Trophoblast cell (in vitro differentiated cells and primary cell): ENCODE results near the gene CBX2.

Experiments used
- DNase-seq, 2 donors: peaks; one replicate each; pipeline ENCODE4 v3.0.0-alpha.2; 2016
- H2AFZ ChIP-seq: 2 replicates; pipeline ENCODE4 v1.6.1; 2013; ENCODE audit warnings: low read length, moderate library complexity, mild to moderate bottlenecking; ENCODE audit not compliant: insufficient read depth, poor library complexity
- H2AK5ac ChIP-seq: 2 replicates; pipeline ENCODE4 v1.6.1; 2013; ENCODE audit warnings: mild to moderate bottlenecking, low read length
- H2BK120ac ChIP-seq: 2 replicates; pipeline ENCODE4 v1.6.1; 2013; ENCODE audit warnings: low read length, mild to moderate bottlenecking, moderate library complexity; ENCODE audit not compliant: insufficient read depth, poor library complexity
- H2BK12ac ChIP-seq: 2 replicates; pipeline ENCODE4 v1.6.1; 2013; ENCODE audit warnings: mild to moderate bottlenecking, low read length, moderate library complexity
- H2BK5ac ChIP-seq: 2 replicates; pipeline ENCODE4 v1.6.1; 2013; ENCODE audit warnings: low read length, low read depth, moderate library complexity, mild to moderate bottlenecking; ENCODE audit not compliant: poor library complexity
- H3K14ac ChIP-seq: 2 replicates; pipeline ENCODE4 v1.6.1; 2013; ENCODE audit warnings: mild to moderate bottlenecking, low read length
- H3K18ac ChIP-seq: 2 replicates; pipeline ENCODE4 v1.6.1; 2013; ENCODE audit warnings: mild to moderate bottlenecking, low read length
- H3K23ac ChIP-seq: 2 replicates; pipeline ENCODE4 v1.6.1; 2013; ENCODE audit warnings: low read length
- H3K27ac ChIP-seq: 2 replicates; pipeline ENCODE4 v1.5.1; 2013; ENCODE audit warnings: low read depth, mild to moderate bottlenecking, inconsistent platforms, low read length, moderate library complexity
- H3K27me3 ChIP-seq: 2 replicates; pipeline ENCODE4 v1.6.1; 2013; ENCODE audit warnings: inconsistent platforms, mild to moderate bottlenecking, low read length, moderate library complexity; ENCODE audit not compliant: insufficient read depth
- H3K36me3 ChIP-seq, 2 experiments: 1 replicate in 1 of 2; 2 replicates in 1 of 2; pipeline ENCODE4 v1.6.1; 2013; ENCODE audit warnings: low read length in 2 of 2, mild to moderate bottlenecking in 2 of 2, moderate library complexity in 1 of 2; ENCODE audit not compliant: insufficient read depth in 2 of 2, control insufficient read depth in 1 of 2
- H3K4ac ChIP-seq: 2 replicates; pipeline ENCODE4 v1.6.1; 2013; ENCODE audit warnings: low read depth, mild to moderate bottlenecking, low read length, moderate library complexity
- H3K4me1 ChIP-seq, 2 experiments: 1 replicate in 1 of 2; 2 replicates in 1 of 2; pipeline ENCODE4 v1.6.1; 2013; ENCODE audit warnings: low read length in 2 of 2, mild to moderate bottlenecking in 2 of 2, moderate library complexity in 1 of 2; ENCODE audit not compliant: insufficient read depth in 2 of 2, control insufficient read depth in 1 of 2
- H3K4me2 ChIP-seq: 2 replicates; pipeline ENCODE4 v1.6.1; 2013; ENCODE audit warnings: inconsistent platforms, mild to moderate bottlenecking, low read length, moderate library complexity
- H3K4me3 ChIP-seq: 2 replicates; pipeline ENCODE4 v1.5.1; 2013; ENCODE audit warnings: mild to moderate bottlenecking, low read depth, low read length, inconsistent platforms
- H3K79me1 ChIP-seq: one replicate; pipeline ENCODE4 v1.6.1; 2013; ENCODE audit warnings: low read length
- H3K79me2 ChIP-seq: 2 replicates; pipeline ENCODE4 v1.6.1; 2013; ENCODE audit warnings: low read length, mild to moderate bottlenecking; ENCODE audit not compliant: control insufficient read depth, insufficient read depth, poor library complexity
- H3K9ac ChIP-seq: 2 replicates; pipeline ENCODE4 v1.6.1; 2013; ENCODE audit warnings: mild to moderate bottlenecking, low read length
- H3K9me3 ChIP-seq: 2 replicates; pipeline ENCODE4 v1.6.1; 2013; ENCODE audit warnings: low read depth, mild to moderate bottlenecking, control low read depth, inconsistent platforms, low read length; ENCODE audit not compliant: insufficient read depth
- H4K12ac ChIP-seq: 2 replicates; pipeline ENCODE4 v1.6.1; 2013; ENCODE audit warnings: low read depth, mild to moderate bottlenecking, low read length, moderate library complexity
- H4K8ac ChIP-seq: 2 replicates; pipeline ENCODE4 v1.6.1; 2013; ENCODE audit warnings: low read depth, mild to moderate bottlenecking, low read length, moderate library complexity
- H4K91ac ChIP-seq: one replicate; pipeline ENCODE4 v1.6.1; 2013; ENCODE audit warnings: low read depth, mild to moderate bottlenecking, low read length, moderate library complexity
- WGBS: extraction: QIAGEN DNeasy Blood & Tissue Kit; methylation state at CpG from one replicate; pipeline ENCODE4 v1.1.7; 2013; ENCODE audit warnings: missing lambda C conversion rate; ENCODE audit not compliant: insufficient read length, insufficient coverage; ENCODE audit errors: extremely low coverage; 5-methylcytosine and 5-hydroxymethylcytosine counted together

The CBX2 gene

DNA sequence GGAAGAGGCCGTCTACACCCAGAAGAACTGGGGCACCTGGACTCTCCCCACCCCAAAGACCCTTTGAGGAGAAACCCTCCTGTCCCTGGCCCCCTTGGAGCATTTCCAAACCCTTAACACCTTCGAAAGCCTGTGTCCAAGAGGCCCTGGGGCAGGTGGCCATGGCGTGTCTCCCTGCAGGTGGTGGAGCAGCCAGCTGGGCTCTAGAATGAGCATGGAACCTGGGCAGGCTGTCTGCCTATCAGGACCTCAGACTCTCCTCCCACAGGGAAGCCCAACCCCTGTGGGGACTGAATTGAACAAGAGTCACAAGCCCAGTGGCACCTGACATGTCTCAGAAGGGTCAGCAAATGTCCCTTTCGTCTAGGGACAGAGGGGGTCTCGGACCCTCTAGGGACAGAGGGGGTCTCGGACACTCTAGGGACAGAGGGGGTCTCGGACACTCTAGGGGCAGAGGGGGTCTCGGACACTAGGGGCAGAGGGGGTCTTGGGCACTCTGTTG lies 52.9 kb downstream of the CBX2 start:
- no peak overlapping the region for H4K12ac ChIP-seq
- peaks cover 56% of the 10 kb centered on the region for H3K27me3 ChIP-seq
- no peaks in the 10 kb centered on the region for H3K79me1 ChIP-seq
- H3K4me1 ChIP-seq: peaks cover 15 to 19% of the 10 kb centered on the region in 2 experiments
- H3K36me3 ChIP-seq: peaks cover 1 to 7% of the 10 kb centered on the region in 2 experiments
- H2BK120ac ChIP-seq: no peak overlapping the region
- no peak overlapping the region for H2AK5ac ChIP-seq
- no peak overlapping the region for H2BK5ac ChIP-seq
- H4K8ac ChIP-seq: no peak overlapping the region
- H3K9me3 ChIP-seq: peaks cover 10% of the 10 kb centered on the region
- H4K91ac ChIP-seq: no peak overlapping the region
- no peak overlapping the region for H3K9ac ChIP-seq
- no peak overlapping the region for H3K27ac ChIP-seq
- H3K18ac ChIP-seq: no peak overlapping the region
- no peaks in the 10 kb centered on the region for H3K79me2 ChIP-seq
- no peak overlapping the region for H3K4ac ChIP-seq
- no peak for DNase-seq
- H3K14ac ChIP-seq: no peak overlapping the region
- no peak overlapping the region for H2BK12ac ChIP-seq
- no peak overlapping the region for H3K4me3 ChIP-seq
- no CpG with 5 or more reads among the region's 8 CpGs for WGBS
- H3K23ac ChIP-seq: no peak overlapping the region
- no peak overlapping the region for H2AFZ ChIP-seq
- H3K4me2 ChIP-seq: no peak overlapping the region

DNA sequence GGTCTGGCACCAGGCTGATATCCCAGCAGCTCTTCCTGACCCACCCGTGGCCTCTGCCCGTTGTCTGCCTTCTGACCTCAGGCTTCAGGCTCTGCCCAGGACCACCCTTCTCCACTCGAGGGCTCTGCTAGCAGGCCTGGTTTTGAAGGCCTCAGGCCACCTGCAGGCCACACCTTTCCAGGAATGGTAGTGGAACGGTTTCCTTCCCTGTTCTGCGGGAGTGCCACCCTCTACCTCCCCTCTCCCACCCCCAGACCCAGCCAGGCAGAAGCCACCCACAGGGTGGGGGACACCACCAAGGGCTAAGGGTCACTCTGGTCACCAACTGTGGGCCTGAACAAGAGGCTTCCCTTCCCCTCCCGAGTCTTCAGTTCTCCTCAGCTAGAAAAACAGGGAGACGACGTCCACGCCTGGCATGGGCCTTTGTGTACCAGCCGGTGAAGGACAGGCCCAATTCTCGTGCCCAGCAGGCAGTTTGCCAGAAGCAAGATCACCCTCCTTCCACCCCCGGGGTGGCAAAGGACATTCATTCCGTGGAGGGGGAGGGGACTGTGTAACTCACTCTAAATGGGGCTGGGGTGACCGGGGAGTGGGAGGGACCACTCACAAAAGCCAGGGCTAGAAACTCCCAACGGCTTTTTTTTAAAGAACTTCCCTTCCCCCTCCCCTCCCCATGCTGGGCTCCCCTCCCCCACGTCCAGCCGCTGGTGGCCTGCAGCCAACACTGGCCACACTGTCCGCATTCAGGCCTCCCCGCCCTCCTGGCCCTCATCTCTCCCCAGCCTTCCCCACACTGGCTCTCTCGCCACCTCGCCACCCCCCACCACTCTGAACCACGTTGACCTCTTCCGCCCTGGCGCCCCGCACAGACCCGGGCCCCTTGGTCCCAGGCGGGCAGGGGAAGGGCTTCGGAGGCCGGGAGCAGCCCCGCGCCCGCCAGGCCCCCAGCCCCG lies 53.6 kb downstream of the CBX2 start:
- H3K4me3 ChIP-seq: no peak overlapping the region
- no peak overlapping the region for H3K14ac ChIP-seq
- H3K27ac ChIP-seq: no peak overlapping the region
- no peak overlapping the region for H2AFZ ChIP-seq
- H4K12ac ChIP-seq: no peak overlapping the region
- no peaks in the 10 kb centered on the region for H3K79me2 ChIP-seq
- peaks cover 13% of the 10 kb centered on the region for H3K9me3 ChIP-seq
- H4K8ac ChIP-seq: no peak overlapping the region
- peaks cover 21 to 23% of the 10 kb centered on the region in 2 experiments for H3K4me1 ChIP-seq
- H3K79me1 ChIP-seq: no peaks in the 10 kb centered on the region
- no peak overlapping the region for H3K18ac ChIP-seq
- no peak overlapping the region for H3K23ac ChIP-seq
- no peak overlapping the region for H2AK5ac ChIP-seq
- H3K27me3 ChIP-seq: peaks cover 64% of the 10 kb centered on the region
- H3K4ac ChIP-seq: no peak overlapping the region
- no peak overlapping the region for H2BK12ac ChIP-seq
- DNase-seq: no peak
- H4K91ac ChIP-seq: no peak overlapping the region
- WGBS: no CpG with 5 or more reads among the region's 33 CpGs
- H3K36me3 ChIP-seq: peaks cover 1 to 7% of the 10 kb centered on the region in 2 experiments
- no peak overlapping the region for H2BK120ac ChIP-seq
- H2BK5ac ChIP-seq: no peak overlapping the region
- peak overlapping the region; percentile 62 for H3K4me2 ChIP-seq
- H3K9ac ChIP-seq: no peak overlapping the region

DNA sequence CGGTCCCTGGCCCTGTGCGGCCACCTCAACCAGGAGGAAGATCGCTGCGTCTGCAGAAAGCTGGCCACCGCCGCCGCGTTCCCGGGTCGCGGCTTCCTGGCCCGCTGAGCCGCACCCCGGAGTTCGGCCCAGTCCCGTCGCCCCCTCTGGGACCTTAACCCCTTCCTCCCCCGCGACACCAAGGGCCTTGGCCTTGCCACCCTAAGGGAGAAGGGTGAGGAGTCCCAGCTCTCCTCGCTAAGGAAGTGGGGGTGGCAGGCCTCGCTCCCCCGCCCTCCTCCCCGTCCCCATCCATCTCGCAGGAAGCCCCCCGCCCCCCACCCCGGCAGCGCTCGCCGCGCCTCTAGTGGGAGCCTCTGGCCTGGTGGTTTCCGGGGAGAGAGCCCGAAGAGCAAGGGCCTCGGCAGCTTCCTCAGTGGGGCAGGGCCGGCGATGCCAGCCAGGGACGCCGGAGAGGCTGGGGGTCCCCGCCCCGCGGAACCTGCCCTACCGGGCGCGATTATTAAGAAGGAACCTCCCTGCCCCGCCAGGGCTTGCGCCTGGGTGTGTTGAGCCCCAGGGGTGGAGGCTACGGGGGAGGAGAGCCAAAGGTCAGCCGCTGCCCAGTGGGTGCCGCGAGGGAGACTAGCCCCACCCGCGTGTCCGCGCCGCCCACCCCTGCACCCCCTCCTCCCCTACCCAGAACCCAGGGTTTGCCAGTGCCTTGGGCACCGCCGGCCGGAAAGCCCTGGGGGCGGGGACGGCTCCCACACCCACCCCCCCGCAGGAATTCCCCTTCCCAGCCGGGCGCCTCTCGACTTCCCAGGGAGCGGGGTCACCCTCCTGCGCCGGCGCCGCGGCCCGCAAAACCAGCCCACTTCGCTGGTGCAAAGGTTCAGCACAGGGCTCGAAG lies 54.5 kb downstream of the CBX2 start:
- peak overlapping the region; percentile 51 for H3K18ac ChIP-seq
- no peak overlapping the region for H2BK5ac ChIP-seq
- H3K9me3 ChIP-seq: peaks cover 9% of the 10 kb centered on the region
- H3K9ac ChIP-seq: no peak overlapping the region
- H2BK120ac ChIP-seq: no peak overlapping the region
- peaks cover 31% of the 10 kb centered on the region in 2 experiments for H3K4me1 ChIP-seq
- H3K36me3 ChIP-seq: peaks cover 1 to 7% of the 10 kb centered on the region in 2 experiments
- H3K23ac ChIP-seq: no peak overlapping the region
- H4K12ac ChIP-seq: no peak overlapping the region
- no peak overlapping the region for H2AK5ac ChIP-seq
- H4K8ac ChIP-seq: no peak overlapping the region
- no peak overlapping the region for H2BK12ac ChIP-seq
- no peak overlapping the region for H4K91ac ChIP-seq
- no peaks in the 10 kb centered on the region for H3K79me2 ChIP-seq
- no peak overlapping the region for H3K14ac ChIP-seq
- H3K27ac ChIP-seq: no peak overlapping the region
- peak overlapping the region; percentile 62 for H3K4me2 ChIP-seq
- H3K4me3 ChIP-seq: no peak overlapping the region
- no peak for DNase-seq
- peaks cover 73% of the 10 kb centered on the region for H3K27me3 ChIP-seq
- no peaks in the 10 kb centered on the region for H3K79me1 ChIP-seq
- WGBS: no CpG with 5 or more reads among the region's 72 CpGs
- no peak overlapping the region for H3K4ac ChIP-seq
- no peak overlapping the region for H2AFZ ChIP-seq

DNA sequence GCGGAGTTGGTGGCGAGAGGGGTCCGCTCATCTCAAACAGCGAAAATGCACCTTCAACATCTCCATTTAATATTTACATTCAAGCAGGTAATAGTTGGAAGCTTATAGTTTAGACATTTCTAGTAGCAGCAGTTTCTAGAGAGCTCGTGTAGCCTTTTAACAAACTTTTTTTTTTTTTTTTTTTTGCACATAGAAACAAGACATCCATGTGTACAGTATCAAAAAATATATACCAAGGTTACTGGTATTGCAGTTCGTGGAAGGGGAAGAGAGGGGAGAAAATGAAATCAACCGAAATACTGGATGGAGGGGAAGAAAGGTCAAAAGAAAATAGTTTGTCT lies 55.1 kb downstream of the CBX2 start:
- H2AK5ac ChIP-seq: no peak overlapping the region
- H2BK120ac ChIP-seq: no peak overlapping the region
- H4K12ac ChIP-seq: no peak overlapping the region
- H3K4me3 ChIP-seq: no peak overlapping the region
- H3K23ac ChIP-seq: no peak overlapping the region
- no peak overlapping the region for H4K91ac ChIP-seq
- H3K36me3 ChIP-seq: peaks cover 1 to 7% of the 10 kb centered on the region in 2 experiments
- H3K4me1 ChIP-seq: peaks cover 37% of the 10 kb centered on the region in 2 experiments
- H3K4me2 ChIP-seq: peak overlapping the region; percentile 62
- H2BK12ac ChIP-seq: no peak overlapping the region
- H3K27ac ChIP-seq: no peak overlapping the region
- H3K79me2 ChIP-seq: no peaks in the 10 kb centered on the region
- peaks cover 9% of the 10 kb centered on the region for H3K9me3 ChIP-seq
- H3K9ac ChIP-seq: no peak overlapping the region
- no peak for DNase-seq
- WGBS: no CpG with 5 or more reads among the region's 7 CpGs
- H2BK5ac ChIP-seq: no peak overlapping the region
- no peak overlapping the region for H4K8ac ChIP-seq
- H3K4ac ChIP-seq: no peak overlapping the region
- no peak overlapping the region for H2AFZ ChIP-seq
- no peak overlapping the region for H3K14ac ChIP-seq
- H3K27me3 ChIP-seq: peaks cover 76% of the 10 kb centered on the region
- no peak overlapping the region for H3K18ac ChIP-seq
- no peaks in the 10 kb centered on the region for H3K79me1 ChIP-seq
